PC-9 (cell line): ENCODE results near the gene UBR4.

Source experiments
- EZH2 ChIP-seq: fragments of 200-600 bp; sonication (generic); IDR thresholded peaks from 2 replicates; pipeline ENCODE4 v1.8.0; 2017; ENCODE audit warnings: antibody characterized with exemption, low read depth
- TF ChIP-seq, protein P1 (sequence below): fragments of 200-600 bp; sonication (generic); conservative IDR thresholded peaks from 2 replicates; pipeline ENCODE4 v1.6.1; 2017; ENCODE audit warnings: mixed run types, antibody characterized with exemption, mild to moderate bottlenecking, moderate library complexity

DNA sequence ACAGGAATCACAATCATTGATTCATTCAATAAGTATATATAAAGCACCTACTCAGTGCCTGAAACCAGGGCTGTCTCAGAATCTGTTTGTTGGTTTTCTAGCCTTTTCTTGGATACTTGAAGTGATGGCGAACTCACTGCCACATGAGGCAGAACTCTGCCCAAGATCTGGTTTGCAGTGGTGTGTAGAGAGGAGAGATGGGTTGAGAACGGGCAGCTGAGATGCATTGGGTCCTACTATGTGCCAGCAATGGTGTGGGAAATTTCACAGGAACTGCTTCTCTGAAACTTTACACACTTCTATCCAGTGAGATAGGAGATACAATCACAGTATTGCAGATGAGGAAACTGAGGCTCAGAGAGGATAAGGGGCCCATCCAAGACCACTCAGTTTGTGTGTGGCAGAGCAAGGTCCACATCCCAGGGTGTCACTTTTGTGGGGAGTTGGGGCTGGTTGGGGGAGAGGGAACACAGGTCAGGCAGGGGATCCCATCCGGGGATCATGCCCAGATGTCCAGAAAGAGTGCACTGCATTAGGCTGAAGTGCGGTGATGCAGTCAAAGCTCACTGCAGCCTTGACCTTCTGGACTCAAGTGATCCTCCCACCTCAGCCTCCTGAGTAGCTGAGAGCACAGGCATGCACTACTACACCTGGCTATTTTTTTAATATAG lies 169.9 kb downstream of the UBR4 start:
- TF ChIP-seq, protein P1, sequence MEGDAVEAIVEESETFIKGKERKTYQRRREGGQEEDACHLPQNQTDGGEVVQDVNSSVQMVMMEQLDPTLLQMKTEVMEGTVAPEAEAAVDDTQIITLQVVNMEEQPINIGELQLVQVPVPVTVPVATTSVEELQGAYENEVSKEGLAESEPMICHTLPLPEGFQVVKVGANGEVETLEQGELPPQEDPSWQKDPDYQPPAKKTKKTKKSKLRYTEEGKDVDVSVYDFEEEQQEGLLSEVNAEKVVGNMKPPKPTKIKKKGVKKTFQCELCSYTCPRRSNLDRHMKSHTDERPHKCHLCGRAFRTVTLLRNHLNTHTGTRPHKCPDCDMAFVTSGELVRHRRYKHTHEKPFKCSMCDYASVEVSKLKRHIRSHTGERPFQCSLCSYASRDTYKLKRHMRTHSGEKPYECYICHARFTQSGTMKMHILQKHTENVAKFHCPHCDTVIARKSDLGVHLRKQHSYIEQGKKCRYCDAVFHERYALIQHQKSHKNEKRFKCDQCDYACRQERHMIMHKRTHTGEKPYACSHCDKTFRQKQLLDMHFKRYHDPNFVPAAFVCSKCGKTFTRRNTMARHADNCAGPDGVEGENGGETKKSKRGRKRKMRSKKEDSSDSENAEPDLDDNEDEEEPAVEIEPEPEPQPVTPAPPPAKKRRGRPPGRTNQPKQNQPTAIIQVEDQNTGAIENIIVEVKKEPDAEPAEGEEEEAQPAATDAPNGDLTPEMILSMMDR = no peak
- TF ChIP-seq EZH2 = no peak
